ENCODE measurements around the gene NKX2-4. TPM values are rescaled to one million over a fixed set of nuclear protein-coding genes. Genes with fewer than 3 reads are reported as not detected.
A peak's percentile ranks its signal among the peaks of the same experiment; 100 is the strongest.

Gene NKX2-4
- total RNA-seq, 1 experiment from 2014 or later = 0.15 TPM

DNA sequence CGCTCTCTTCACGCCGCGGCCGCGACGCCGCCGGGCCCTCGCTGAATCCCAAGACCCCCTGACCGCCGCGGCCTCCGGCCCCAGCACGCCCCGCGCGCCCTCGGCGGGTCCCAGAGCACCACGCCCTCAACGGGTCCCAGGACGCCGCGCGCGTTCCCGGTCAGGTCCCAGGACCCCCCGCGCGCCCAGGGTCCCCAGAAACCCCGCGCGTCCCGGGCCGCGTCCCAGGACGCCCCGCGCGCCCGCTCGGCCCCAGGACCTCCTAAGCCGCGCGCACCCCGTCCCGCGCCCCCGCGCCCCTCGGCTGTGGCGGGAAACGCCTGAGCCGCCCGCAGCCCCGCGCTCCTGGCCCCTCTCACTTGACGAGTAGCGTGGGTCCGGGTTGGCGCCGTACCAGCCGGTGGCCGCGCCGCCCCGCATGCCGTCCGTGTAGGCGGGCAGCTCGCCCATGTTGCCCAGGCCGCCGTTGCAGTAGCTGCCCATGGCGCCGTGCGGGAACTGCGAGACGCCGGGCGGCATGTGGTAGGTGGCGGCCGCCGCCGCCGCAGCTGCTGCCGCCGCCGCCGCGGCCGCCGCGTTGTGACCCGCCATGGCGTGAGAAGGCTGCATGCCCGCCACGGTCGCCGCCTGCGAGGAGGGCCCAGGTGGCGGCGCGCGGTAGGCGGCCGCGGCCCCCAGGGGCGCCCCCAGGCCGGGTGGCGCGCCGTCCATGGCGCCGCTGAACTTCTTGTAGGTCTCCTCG is 556 bp downstream of the NKX2-4 start:
- no peak overlapping the region for H3K18ac ChIP-seq (ENCODE audit: insufficient read length, low read depth, low read length)
- no peaks in the 10 kb centered on the region for H3K23me2 ChIP-seq (ENCODE audit: insufficient read length, low read depth, low read length, poor library complexity, severe bottlenecking)
- H2BK120ac ChIP-seq (ENCODE audit: low read depth, low read length, poor library complexity, severe bottlenecking) = no peak overlapping the region
- H3K9me3 ChIP-seq (ENCODE audit: control insufficient read depth, low read depth, low read length) = no peaks in the 10 kb centered on the region
- no peak overlapping the region for H3K27ac ChIP-seq (ENCODE audit: insufficient read length, low read depth, low read length)
- peak overlapping the region; percentile 56 for H3K4me2 ChIP-seq (ENCODE audit: insufficient read depth, insufficient read length, low read length)
- no peak overlapping the region for H4K91ac ChIP-seq (ENCODE audit: insufficient read length, low read depth, low read length)
- no peaks in the 10 kb centered on the region for H3K79me1 ChIP-seq (ENCODE audit: insufficient read depth, low read depth, low read length, poor library complexity, severe bottlenecking)
- H3K14ac ChIP-seq (ENCODE audit: insufficient read depth, low read length) = no peak overlapping the region; the same call in 1 of the 2 replicates
- H3T11ph ChIP-seq (ENCODE audit: low read length) = no peak overlapping the region
- peaks cover 0 to 4% of the 10 kb centered on the region in 2 experiments; a peak in 2 of 5 replicates for H3K9me3 Mint-ChIP-seq
- no peaks in the 10 kb centered on the region for H3K79me2 ChIP-seq (ENCODE audit: insufficient read depth, low read length)
- no peak overlapping the region for H3K9ac ChIP-seq (ENCODE audit: extremely low read depth, insufficient read length, low read length)
- TF ChIP-seq, protein P1, sequence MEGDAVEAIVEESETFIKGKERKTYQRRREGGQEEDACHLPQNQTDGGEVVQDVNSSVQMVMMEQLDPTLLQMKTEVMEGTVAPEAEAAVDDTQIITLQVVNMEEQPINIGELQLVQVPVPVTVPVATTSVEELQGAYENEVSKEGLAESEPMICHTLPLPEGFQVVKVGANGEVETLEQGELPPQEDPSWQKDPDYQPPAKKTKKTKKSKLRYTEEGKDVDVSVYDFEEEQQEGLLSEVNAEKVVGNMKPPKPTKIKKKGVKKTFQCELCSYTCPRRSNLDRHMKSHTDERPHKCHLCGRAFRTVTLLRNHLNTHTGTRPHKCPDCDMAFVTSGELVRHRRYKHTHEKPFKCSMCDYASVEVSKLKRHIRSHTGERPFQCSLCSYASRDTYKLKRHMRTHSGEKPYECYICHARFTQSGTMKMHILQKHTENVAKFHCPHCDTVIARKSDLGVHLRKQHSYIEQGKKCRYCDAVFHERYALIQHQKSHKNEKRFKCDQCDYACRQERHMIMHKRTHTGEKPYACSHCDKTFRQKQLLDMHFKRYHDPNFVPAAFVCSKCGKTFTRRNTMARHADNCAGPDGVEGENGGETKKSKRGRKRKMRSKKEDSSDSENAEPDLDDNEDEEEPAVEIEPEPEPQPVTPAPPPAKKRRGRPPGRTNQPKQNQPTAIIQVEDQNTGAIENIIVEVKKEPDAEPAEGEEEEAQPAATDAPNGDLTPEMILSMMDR (conservative IDR thresholded peaks at IDR 0.05) = no peak
- no peak overlapping the region; a peak in 1 of 5 replicates for H3K4me3 Mint-ChIP-seq
- H4K20me1 ChIP-seq (ENCODE audit: control insufficient read depth, insufficient read depth, insufficient read length) = no peaks in the 10 kb centered on the region
- H3K4ac ChIP-seq (ENCODE audit: low read depth, low read length) = no peak overlapping the region
- H3K27ac Mint-ChIP-seq = no peak overlapping the region
- H3K27me3 ChIP-seq (ENCODE audit: insufficient read depth, low read length) = peaks cover 51% of the 10 kb centered on the region
- no peak overlapping the region for H3K56ac ChIP-seq (ENCODE audit: insufficient read length, low read depth, low read length)
- H2AFZ ChIP-seq (ENCODE audit: low read length) = no peak overlapping the region
- H3K27me3 Mint-ChIP-seq (ENCODE audit: low read depth) = peaks cover 92% of the 10 kb centered on the region
- H2BK5ac ChIP-seq (ENCODE audit: insufficient read length, low read length) = no peak overlapping the region
- WGBS (ENCODE audit: extremely low coverage, insufficient read length, low lambda C conversion rate) = no CpG with 5 or more reads among the region's 116 CpGs
- no peaks in the 10 kb centered on the region; a peak in 2 of 7 replicates for H3K36me3 Mint-ChIP-seq (ENCODE audit: insufficient read depth in 1 of 3, low read depth in 3 of 3)
- H2BK20ac ChIP-seq (ENCODE audit: low read depth, low read length, poor library complexity, severe bottlenecking) = no peak overlapping the region
- peaks cover 7 to 15% of the 10 kb centered on the region in 2 experiments for H3K4me1 Mint-ChIP-seq
- no peak overlapping the region for H2BK12ac ChIP-seq (ENCODE audit: insufficient read length, low read depth, low read length)
- peak; percentile 46 for DNase-seq
- no peak overlapping the region; the same call in 1 of the 2 replicates for H2BK15ac ChIP-seq (ENCODE audit: low read depth, low read length)
- no peak overlapping the region for H3K23ac ChIP-seq (ENCODE audit: insufficient read length, low read depth, low read length)
- peaks cover 2% of the 10 kb centered on the region; the same call in 1 of the 2 replicates for H3K4me1 ChIP-seq (ENCODE audit: insufficient read depth, low read length)
- H4K5ac ChIP-seq (ENCODE audit: insufficient read length, low read depth, low read length) = no peak overlapping the region
- no peak overlapping the region for H4K8ac ChIP-seq (replicated peaks; ENCODE audit: insufficient read length, low read depth, low read length)
- H2AK5ac ChIP-seq (ENCODE audit: insufficient read length, low read length) = no peak overlapping the region

All from H9 (cell line).